ENCODE results near the gene STON1.
"Not testable (repeated sequence)": the region's sequence is repeated elsewhere in the genome, so short reads cannot be mapped to it uniquely, and the experiment has no call there.

STON1 gene

GRCh38 chr2:48587961-48588360, 58.0 kb downstream of the STON1 start:
- no peak for TF ChIP-seq CTCF (conservative IDR thresholded peaks at IDR 0.05)
- no peak for TF ChIP-seq ZFX (IDR thresholded peaks at IDR 0.05)
- H3K27ac ChIP-seq: no peak overlapping the region

- TF ChIP-seq ZFX (IDR thresholded peaks at IDR 0.05): no peak
- no peak for TF ChIP-seq CTCF (conservative IDR thresholded peaks at IDR 0.05)
- H3K27ac ChIP-seq: no peak overlapping the region
Measured at GRCh38 chr2:48588745-48589144, 58.8 kb downstream of the STON1 start.

GRCh38 chr2:48589170-48589767, 59.3 kb downstream of the STON1 start:
- H3K27ac ChIP-seq: no peak overlapping the region
- TF ChIP-seq ZFX (IDR thresholded peaks at IDR 0.05) (no peak), CTCF (conservative IDR thresholded peaks at IDR 0.05) (peak; percentile 70)

GRCh38 chr2:48590017-48590416, 60.1 kb downstream of the STON1 start:
- H3K27ac ChIP-seq: no peak overlapping the region
- no peak for TF ChIP-seq ZFX (IDR thresholded peaks at IDR 0.05)

GRCh38 chr2:48592067-48592466, 62.1 kb downstream of the STON1 start:
- no peak overlapping the region for H3K27ac ChIP-seq
- TF ChIP-seq CTCF (conservative IDR thresholded peaks at IDR 0.05) (no peak), ZFX (IDR thresholded peaks at IDR 0.05) (no peak)

GRCh38 chr2:48596751-48597150, 66.8 kb downstream of the STON1 start:
- not testable (repeated sequence) for H3K27ac ChIP-seq

GRCh38 chr2:48597492-48597891, 67.5 kb downstream of the STON1 start:
- TF ChIP-seq ZFX (IDR thresholded peaks at IDR 0.05) (no peak), CTCF (conservative IDR thresholded peaks at IDR 0.05) (no peak)
- no peak overlapping the region for H3K27ac ChIP-seq

- no peak overlapping the region for H3K27ac ChIP-seq
- TF ChIP-seq ZFX (IDR thresholded peaks at IDR 0.05): no peak
- TF ChIP-seq CTCF (conservative IDR thresholded peaks at IDR 0.05): peak; percentile 73
Measured at GRCh38 chr2:48600204-48600813, 70.4 kb downstream of the STON1 start.
